Activated CD4-positive, alpha-beta T cell treated with anti-CD3 and anti-CD28 coated beads, Interleukin-2, amount 50 U/mL, for 24 hours (primary cell): ENCODE data around the gene CERS6.

Experiments used
- DNase-seq, 2 donors: peaks; one replicate each; pipeline ENCODE4 v3.0.0-alpha.2; 2020; ENCODE audit warnings: low read depth in 1 of 2, low spot score in 1 of 2

The CERS6 gene

DNA sequence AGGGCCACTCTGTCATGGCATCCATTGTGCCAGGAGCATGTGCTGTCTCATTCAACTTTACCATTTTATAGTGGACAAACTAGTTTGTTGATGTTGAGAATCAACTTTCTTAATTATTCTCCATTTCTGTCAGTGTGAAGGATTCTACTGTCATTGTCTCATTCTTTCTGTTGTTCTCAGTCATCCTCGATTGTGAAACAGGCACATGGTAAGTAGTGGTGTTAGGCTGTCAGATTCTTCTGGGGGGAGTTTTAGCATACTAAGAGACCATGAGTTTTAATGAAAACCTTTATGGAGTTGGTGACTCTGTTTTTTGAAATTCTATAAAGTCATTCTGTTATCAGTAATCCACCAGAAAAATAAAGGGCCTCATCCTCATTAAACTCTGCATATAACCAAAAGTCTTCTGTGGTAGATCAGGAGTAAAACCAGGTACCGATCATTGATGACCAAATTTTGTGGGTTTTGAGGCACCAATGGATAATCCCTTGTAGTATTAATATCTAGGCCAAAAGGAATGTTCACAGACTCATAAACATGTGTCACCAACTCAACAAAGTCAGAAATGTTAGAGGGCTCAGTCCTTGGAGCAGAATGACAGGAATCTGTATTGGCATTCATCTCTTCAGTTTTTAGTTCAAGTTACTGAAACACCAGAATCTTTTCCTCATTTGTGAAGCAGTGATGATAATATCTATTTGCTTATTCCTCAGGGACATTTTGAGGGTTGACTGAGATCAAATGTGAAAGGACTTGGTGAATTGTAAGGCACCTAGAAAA lies 73.2 kb downstream of the CERS6 start:
- DNase-seq = no peak

DNA sequence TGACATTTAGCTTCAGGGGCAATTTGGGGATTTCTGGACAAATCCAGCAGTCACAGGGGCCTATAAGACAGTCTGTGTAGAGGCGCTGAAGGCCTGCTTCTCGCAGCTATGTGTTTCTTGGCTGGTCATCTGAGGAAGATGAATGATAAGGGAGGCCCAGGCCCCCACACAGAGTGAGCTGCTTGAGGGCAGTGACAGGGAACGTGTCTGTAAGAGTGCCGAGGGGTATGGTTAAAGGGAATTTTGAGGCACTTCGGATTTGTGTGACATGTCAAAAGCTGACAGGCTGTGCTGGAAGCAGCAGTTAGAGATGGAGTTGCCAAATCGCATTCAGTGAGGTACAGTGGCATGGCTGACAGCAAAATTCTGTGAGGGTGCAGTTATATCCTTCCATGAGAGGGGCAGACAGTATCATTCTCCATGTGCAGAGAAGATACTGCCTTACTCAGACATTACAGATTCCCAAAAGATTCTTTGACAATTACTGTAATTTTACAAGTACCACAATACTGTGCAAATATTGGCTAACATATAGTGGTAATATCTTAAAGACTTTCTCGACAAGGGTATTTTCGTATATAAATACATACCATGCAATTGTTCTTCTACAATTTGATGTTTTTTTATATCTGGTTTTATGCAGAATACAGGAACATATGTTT lies 74.0 kb downstream of the CERS6 start:
- DNase-seq = no peak

- DNase-seq = no peak
These were observed 75.0 kb downstream of the CERS6 start for GRCh38 chr2:168530982-168531622.

DNA sequence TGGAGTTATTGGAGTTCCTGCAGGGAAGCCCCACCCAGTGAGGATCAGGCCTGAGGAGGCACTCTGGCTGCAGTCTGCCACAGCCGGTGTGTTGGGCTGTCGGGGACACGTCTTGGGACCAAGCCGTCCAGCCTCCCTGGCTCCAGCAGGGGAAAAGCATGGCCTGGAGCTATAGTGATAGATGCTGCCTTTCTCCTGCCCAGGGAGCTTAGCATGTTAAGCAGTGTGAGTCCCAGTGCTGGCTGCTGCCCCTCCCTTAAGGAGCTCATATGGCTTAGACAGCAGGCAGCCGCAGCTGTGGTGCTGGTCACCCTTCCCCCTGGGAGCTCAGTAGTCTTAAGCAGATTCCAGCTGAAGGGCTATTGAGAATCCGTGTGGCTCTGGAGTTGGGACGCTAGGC lies 78.9 kb downstream of the CERS6 start:
- DNase-seq = no peak

DNA sequence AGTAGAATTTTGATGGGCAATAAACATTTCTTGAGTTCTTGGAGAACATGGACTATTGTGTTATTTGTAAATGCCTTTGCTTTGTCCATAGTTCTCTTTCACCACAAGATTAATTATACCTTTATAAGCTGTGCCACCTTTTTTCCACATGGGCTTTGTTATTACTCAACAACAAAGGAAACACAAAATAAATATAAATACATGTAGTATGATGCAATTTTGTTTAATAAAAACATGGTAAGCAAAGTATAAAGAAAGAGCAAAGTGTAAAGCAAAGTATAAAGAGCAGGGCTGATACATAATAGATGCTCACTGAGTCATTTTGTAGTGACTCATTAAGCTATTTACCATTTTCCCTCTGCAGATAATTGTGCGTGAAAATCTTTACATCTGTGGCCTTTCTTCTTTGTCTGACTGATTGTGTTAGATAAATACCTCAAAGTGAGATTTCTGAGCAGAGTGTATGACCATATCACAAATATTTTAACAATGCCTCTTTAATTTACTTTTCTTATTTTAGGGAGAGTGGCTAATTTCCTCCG lies 80.9 kb downstream of the CERS6 start:
- no peak for DNase-seq

- DNase-seq = no peak
These were observed 82.1 kb downstream of the CERS6 start for GRCh38 chr2:168538133-168538532.

DNA sequence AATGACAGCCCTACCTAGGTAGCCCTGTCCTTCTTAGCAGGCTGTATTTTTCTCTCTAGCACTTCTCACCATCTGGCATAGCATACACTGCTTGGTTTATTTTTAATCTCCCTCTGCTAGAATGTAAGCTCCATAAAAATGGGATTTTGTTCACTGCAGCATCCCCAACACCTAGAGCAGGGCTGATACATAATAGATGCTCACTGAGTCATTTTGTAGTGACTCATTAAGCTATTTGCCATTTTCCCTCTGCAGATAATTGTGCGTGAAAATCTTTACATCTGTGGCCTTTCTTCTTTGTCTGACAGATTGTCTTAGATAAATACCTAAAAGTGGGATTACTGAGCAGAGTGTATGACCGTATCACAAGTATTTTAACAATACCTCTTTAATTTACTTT lies 82.5 kb downstream of the CERS6 start:
- no peak for DNase-seq

GRCh38 chr2:168539945-168540344 lies 83.9 kb downstream of the CERS6 start:
- no peak for DNase-seq

- DNase-seq = no peak
These were observed 85.8 kb downstream of the CERS6 start for GRCh38 chr2:168541858-168542257.

DNA sequence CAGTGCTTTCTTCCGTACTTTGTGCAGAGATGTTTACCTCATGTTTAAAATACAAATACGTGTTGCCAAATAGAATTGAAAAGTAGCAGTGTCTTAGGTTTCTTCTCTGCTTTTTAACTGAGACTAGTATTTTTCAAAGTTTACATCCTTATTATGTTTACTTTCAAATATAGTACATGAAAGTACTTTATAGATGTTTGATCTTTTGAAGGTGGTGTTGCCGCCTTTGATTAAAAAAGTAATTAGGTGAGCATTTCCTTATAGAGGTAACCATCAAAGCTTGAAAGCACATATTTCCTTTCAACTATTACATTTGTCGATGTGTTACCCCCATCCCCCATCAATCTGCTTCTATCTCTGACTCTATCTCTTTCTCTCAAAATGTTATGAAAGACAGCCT lies 87.0 kb downstream of the CERS6 start:
- DNase-seq = no peak

GRCh38 chr2:168543935-168544334 lies 87.9 kb downstream of the CERS6 start:
- no peak for DNase-seq

DNA sequence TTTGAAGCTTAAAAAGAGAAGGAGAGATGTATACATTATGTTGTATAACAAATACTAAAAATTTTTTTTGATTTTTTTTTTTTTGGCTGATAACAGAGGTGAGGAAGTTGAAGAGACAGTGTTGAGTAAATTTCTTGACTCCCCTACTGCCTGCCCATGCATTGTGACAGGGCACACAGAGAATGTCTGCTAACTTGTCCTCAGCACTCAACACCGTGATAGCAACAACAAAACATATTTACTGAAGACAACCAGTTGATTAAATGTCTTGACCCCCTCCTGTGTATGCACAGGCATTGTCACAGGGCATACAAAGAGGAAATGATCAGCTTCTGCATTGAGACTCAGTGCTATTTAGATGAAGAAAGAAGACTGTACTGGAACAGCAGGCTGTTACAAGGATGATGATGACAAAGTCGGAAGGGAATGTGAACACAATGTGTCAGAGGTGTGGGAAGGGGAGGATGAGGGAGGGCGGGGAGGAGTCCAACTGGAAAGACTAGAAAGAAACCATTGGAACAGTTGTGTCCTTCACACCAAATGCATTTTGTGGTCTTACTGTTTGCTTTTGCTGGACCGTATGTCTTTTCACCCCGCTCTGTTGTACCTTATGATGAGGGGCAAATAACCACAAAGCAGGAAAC lies 89.5 kb downstream of the CERS6 start:
- DNase-seq = no peak

DNA sequence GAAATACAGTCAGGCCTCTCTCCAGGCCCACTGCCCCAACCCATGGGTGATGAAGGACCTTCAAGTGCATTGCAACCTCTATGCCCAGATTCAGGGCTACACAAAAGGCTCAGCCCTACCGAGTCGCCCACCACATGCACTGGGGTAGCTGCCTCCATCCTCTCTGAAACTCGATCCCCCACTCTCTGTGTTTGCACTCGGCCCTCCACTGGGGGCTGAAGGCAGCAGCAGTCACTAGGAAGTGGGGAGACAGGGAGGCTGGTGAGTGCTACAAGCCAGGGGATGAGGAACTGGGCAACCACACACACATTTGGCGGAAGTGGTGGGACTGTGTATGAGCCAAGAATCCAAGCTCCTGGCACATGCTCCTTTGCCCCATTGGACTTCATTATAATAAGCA lies 94.6 kb downstream of the CERS6 start:
- DNase-seq = no peak

- no peak for DNase-seq
These were observed 96.4 kb downstream of the CERS6 start for GRCh38 chr2:168552450-168552856.

DNA sequence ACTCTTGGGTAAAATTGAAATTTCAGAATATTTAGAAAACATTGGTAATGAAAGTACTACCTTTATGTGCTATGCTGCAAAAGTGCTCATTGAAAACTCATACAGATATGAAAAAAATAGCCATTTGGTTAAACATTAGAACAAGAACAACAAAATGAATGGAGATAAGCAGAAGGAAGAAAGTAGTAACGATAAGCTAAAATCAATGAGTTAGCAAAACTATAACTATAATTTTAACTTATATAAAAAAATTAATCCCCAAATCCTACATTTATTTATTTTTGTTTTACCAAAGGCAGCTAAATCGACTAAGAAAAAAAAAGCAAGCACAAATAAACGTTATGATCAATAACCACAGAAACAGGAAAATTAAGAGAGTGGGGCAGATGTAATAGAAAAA lies 99.2 kb downstream of the CERS6 start:
- DNase-seq = no peak

DNA sequence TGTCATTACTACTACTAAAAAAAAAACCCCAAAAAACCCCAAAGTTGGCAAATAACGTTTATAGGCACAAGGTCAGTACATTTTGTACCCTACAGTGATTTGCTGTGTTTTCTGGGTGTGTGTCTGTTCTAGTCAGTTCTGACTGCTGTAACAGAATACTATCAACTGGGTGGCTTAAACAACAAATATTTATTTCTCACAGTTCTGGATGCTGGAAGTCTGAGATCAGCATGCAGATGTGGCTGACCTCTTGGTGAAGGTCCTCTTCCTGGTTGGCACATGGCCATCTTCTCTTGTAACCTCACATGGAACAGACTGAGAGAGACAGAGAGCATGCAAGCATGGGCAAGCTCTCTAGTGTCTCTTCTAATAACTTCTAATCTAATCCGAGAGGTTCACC lies 103.1 kb downstream of the CERS6 start:
- no peak for DNase-seq

GRCh38 chr2:168560817-168561499 lies 104.9 kb downstream of the CERS6 start:
- no peak for DNase-seq

- no peak for DNase-seq
These were observed 105.9 kb downstream of the CERS6 start for GRCh38 chr2:168561991-168562390.

DNA sequence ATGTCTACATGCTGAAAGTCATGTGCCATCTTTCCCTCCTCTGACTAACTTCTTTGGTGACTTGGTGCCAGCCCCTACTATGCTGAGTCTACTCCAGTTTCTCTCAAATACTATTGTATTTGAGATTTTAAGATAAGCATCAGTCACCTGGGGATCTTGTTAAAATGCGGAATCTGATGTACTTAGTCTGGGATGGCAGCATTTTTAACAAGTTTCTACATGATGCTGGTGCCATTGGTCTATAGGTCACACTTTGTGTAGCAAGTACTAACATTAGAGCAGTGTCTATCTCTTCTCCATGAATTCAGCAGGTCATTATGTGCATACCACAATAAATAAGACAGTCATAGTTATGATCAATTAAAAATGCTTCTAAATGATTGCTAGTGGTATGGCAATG lies 106.9 kb downstream of the CERS6 start:
- DNase-seq = no peak

DNA sequence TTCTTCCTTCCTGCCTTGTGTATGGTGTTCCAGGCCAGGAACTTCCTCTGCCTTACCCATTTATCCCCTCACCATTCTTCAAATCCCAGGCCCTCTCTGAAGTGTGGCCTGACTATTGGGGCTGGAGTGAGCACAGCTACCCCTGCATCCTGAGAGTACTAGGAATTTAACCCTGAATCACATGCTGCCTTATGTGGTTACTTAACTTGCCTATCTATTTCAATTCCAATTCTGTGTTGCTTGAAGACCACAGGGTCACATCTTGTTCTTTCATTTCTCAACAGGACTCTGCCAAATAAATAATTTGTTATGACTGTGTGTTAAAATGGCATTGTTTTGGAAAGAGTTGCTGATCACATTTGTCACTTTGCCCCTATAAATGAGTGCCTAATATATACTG lies 108.6 kb downstream of the CERS6 start:
- DNase-seq = no peak

- no peak for DNase-seq
These were observed 109.0 kb downstream of the CERS6 start for GRCh38 chr2:168565112-168565511.
